ENCODE data around the gene SNX18.

SNX18 gene

DNA sequence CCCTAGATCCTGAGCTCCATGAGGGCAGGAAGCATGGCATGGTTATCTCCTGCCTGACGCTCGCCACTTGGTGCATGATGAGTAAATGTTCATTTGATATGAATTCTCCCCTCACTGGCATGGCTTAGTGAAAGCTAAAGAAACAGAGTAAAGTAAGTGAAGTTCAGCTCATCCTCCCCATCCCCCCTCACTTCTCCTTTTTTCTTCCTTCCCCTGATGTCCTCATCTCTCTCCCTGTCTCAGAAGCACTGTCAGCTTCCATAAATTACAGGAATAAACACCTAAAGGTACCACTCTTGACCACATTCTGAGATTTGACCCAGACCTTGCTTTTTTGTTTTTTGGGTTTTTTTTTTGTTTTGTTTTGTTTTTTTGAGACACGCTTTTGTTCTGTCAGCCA lies 73.3 kb downstream of the SNX18 start:
- no peak for DNase-seq

- no peak for DNase-seq
These were observed 76.2 kb downstream of the SNX18 start for GRCh38 chr5:54593779-54594178.

- DNase-seq: no peak
These were observed 76.6 kb downstream of the SNX18 start for GRCh38 chr5:54594181-54594580.

- no peak for DNase-seq
These were observed 78.2 kb downstream of the SNX18 start for GRCh38 chr5:54595721-54596120.

Measured in COR-L47 (cell line).